Panc1 (cell line): Measurements from ENCODE around the gene CIAO2B. TPM values are rescaled to one million over a fixed set of nuclear protein-coding genes. Genes with fewer than 3 reads are reported as not detected.

Experiments
- ATAC-seq: fragments of 200-7000 bp; cut with Tn5 transposase; 2 replicates; pipeline ENCODE4 v1.9.1; 2020; ENCODE audit warnings: mild to moderate bottlenecking, moderate library complexity
- BruUV-seq: library from RNA; stranded (reverse); fragments of 400-500 nt; replicated peaks from 2 replicates; lab custom pipeline; 2021; lab: Mats Ljungman, UMichigan
- CTCF ChIA-PET: fragments of 300-600 bp; sonication (Branson Sonifier 250); formaldehyde crosslinking; loops from one replicate; lab custom pipeline; 2022; ENCODE audit warnings: antibody characterized with exemption; lab: Charles Lee
- POLR2A ChIA-PET: fragments of 300-600 bp; sonication (Branson Sonifier 250); formaldehyde crosslinking; loops from one replicate; lab custom pipeline; 2022; ENCODE audit warnings: antibody characterized with exemption; lab: Charles Lee
- DNase-seq: peaks from one replicate; pipeline ENCODE4 v3.0.0-alpha.2; 2010; ENCODE audit warnings: low read depth, low spot score
- H3K27ac ChIP-seq: 2 replicates; pipeline ENCODE4 v1.5.1; 2011; ENCODE audit warnings: mild to moderate bottlenecking, low read length, inconsistent platforms
- H3K27me3 ChIP-seq: fragments of 200-500 bp; sonication (Bioruptor generic); 2 replicates; pipeline ENCODE4 v1.6.0; 2014; ENCODE audit warnings: low read length, inconsistent platforms; ENCODE audit not compliant: control insufficient read depth, insufficient read depth
- H3K36me3 ChIP-seq: fragments of 200-500 bp; sonication (Bioruptor generic); 2 replicates; pipeline ENCODE4 v1.5.1; 2014; ENCODE audit warnings: inconsistent platforms, mild to moderate bottlenecking, low read length, moderate library complexity; ENCODE audit not compliant: control insufficient read depth, insufficient read depth
- H3K4me1 ChIP-seq: 2 replicates; pipeline ENCODE4 v1.5.1; 2011; ENCODE audit warnings: inconsistent platforms, mild to moderate bottlenecking, low read length, moderate library complexity; ENCODE audit not compliant: control insufficient read depth, insufficient read depth
- H3K4me3 ChIP-seq, 2 experiments: 2 replicates each; pipeline ENCODE4 v1.5.1; 2011 to 2012; ENCODE audit warnings: low read depth in 2 of 2, low read length in 2 of 2, mild to moderate bottlenecking in 2 of 2, inconsistent platforms in 1 of 2, moderate library complexity in 1 of 2
- H3K9me3 ChIP-seq: fragments of 200-500 bp; sonication (Bioruptor generic); 2 replicates; pipeline ENCODE4 v1.5.1; 2014; ENCODE audit warnings: low read depth, mild to moderate bottlenecking, inconsistent platforms, low read length, moderate library complexity; ENCODE audit not compliant: control insufficient read depth, insufficient read depth
- CTCF ChIP-seq: fragments of 450-650 bp; IDR thresholded peaks from 2 replicates; pipeline ENCODE4 v1.5.1; 2017; ENCODE audit warnings: mild to moderate bottlenecking
- POLR2AphosphoS5 ChIP-seq: IDR thresholded peaks from 2 replicates; pipeline ENCODE4 v1.6.1; 2012; ENCODE audit warnings: mild to moderate bottlenecking, low read depth, low read length, moderate library complexity
- SIN3A ChIP-seq: IDR thresholded peaks from 2 replicates; pipeline ENCODE4 v1.6.1; 2012; ENCODE audit warnings: low read depth, mild to moderate bottlenecking, low read length, moderate library complexity, borderline replicate concordance; ENCODE audit not compliant: insufficient read depth
- TCF7L2 ChIP-seq: IDR thresholded peaks from 2 replicates; pipeline ENCODE4 v1.6.1; 2011; ENCODE audit warnings: mild to moderate bottlenecking, low read depth, low read length, inconsistent platforms
- in situ Hi-C: cut with HindIII; loops from 2 replicates; pipeline ENCODE4 v1.10.0; 2016; ENCODE audit warnings: low sequenced_read_pairs, low pct_unique_long_range_greater_than_20kb
- intact Hi-C: fragments of 100-400 bp; cut with micrococcal nuclease; formaldehyde crosslinking; loops from one replicate; pipeline ENCODE4 v1.10.0; 2022; ENCODE audit not compliant: unreplicated experiment
- total RNA-seq: library from RNA; stranded (reverse); gene quantifications from one replicate; pipeline ENCODE4 v1.2.1, GENCODE V29; 2021; ENCODE audit not compliant: unreplicated experiment
- TF ChIP-seq, protein P1 (sequence below), 2 experiments: IDR thresholded peaks; 2 replicates each; pipeline ENCODE4 v1.6.1; 2011 to 2012; ENCODE audit warnings: low read depth in 2 of 2, control low read depth in 1 of 2, low read length in 1 of 2, mild to moderate bottlenecking in 1 of 2, moderate library complexity in 1 of 2; ENCODE audit not compliant: insufficient read depth in 1 of 2

Gene CIAO2B
- total RNA-seq, 1 experiment from 2014 or later, result 96.6 TPM

DNA sequence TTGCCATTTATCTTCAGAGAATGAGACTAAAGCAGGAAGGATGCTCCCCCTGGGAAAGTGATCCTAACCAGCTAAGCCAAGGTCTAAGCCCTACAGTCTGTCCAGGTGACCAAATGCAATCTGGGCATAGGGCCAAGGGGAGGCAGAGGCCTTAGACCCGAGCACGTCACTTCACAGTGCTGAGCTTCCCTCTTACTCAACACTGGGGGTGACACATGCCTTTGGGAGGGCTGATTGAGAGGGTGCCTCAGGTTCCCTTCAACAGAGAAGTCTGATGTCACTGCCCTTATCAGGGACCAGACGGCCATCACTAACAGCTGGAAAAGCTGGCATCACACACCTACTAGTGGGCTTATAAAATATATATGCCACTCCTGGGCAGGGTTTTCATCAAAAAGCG is 4.0 kb downstream of the CIAO2B start:
- CTCF ChIA-PET, result no interaction called here
- Histone ChIP-seq H3K4me1 (peaks cover 6% of the 10 kb centered on the region; the same call in 1 of the 2 replicates), H3K27me3 (no peaks in the 10 kb centered on the region), H3K36me3 (peaks cover 8% of the 10 kb centered on the region; the same call in 1 of the 2 replicates), H3K4me3 (no peak overlapping the region), H3K27ac (no peak overlapping the region), H3K9me3 (no peaks in the 10 kb centered on the region)
- intact Hi-C loops, result no loop called here
- no TSS peak for BruUV-seq
- DNase-seq (no peak), ATAC-seq (no peak)
- in situ Hi-C loops, result no loop called here
- TF ChIP-seq CTCF, result no peak
- TF ChIP-seq TCF7L2, result no peak
- TF ChIP-seq, protein P1, sequence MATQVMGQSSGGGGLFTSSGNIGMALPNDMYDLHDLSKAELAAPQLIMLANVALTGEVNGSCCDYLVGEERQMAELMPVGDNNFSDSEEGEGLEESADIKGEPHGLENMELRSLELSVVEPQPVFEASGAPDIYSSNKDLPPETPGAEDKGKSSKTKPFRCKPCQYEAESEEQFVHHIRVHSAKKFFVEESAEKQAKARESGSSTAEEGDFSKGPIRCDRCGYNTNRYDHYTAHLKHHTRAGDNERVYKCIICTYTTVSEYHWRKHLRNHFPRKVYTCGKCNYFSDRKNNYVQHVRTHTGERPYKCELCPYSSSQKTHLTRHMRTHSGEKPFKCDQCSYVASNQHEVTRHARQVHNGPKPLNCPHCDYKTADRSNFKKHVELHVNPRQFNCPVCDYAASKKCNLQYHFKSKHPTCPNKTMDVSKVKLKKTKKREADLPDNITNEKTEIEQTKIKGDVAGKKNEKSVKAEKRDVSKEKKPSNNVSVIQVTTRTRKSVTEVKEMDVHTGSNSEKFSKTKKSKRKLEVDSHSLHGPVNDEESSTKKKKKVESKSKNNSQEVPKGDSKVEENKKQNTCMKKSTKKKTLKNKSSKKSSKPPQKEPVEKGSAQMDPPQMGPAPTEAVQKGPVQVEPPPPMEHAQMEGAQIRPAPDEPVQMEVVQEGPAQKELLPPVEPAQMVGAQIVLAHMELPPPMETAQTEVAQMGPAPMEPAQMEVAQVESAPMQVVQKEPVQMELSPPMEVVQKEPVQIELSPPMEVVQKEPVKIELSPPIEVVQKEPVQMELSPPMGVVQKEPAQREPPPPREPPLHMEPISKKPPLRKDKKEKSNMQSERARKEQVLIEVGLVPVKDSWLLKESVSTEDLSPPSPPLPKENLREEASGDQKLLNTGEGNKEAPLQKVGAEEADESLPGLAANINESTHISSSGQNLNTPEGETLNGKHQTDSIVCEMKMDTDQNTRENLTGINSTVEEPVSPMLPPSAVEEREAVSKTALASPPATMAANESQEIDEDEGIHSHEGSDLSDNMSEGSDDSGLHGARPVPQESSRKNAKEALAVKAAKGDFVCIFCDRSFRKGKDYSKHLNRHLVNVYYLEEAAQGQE (IDR thresholded peaks at IDR 0.05; ENCODE audit: insufficient read depth in 1 of 2, low read depth in 2 of 2, low read length in 1 of 2), result no peak
- no peak for TF ChIP-seq POLR2AphosphoS5
- TF ChIP-seq SIN3A, result no peak
- POLR2A ChIA-PET, result no interaction called here

- Histone ChIP-seq H3K4me3 (no peak overlapping the region), H3K27me3 (no peaks in the 10 kb centered on the region), H3K4me1 (peaks cover 6% of the 10 kb centered on the region; the same call in 1 of the 2 replicates), H3K36me3 (peaks cover 5% of the 10 kb centered on the region; the same call in 1 of the 2 replicates), H3K9me3 (no peaks in the 10 kb centered on the region), H3K27ac (no peak overlapping the region)
- ATAC-seq (no peak), DNase-seq (no peak)
- CTCF ChIA-PET, result interaction anchor here (0.6 to 0.9 kb wide), 3 partner anchors 17 to 34 kb away, joined by 3 to 5 read pairs (median 3); no protein-coding TSS in a partner anchor
- in situ Hi-C loops (no loop called here), intact Hi-C loops (no loop called here)
- BruUV-seq, result no TSS peak
- POLR2A ChIA-PET, result interaction anchor here (0.7 kb wide), 1 partner anchor 10 kb away, joined by 5 read pairs; no protein-coding TSS in a partner anchor
- no peak; the same call in 1 of the 2 replicates for TF ChIP-seq CTCF
- TF ChIP-seq, protein P1 (IDR thresholded peaks at IDR 0.05; ENCODE audit: insufficient read depth in 1 of 2, low read depth in 2 of 2, low read length in 1 of 2), result no peak
- no peak for TF ChIP-seq POLR2AphosphoS5
- no peak for TF ChIP-seq SIN3A
- no peak for TF ChIP-seq TCF7L2
Observed at GRCh38 chr16:66928702-66929388, 5.4 kb downstream of the CIAO2B start.
